Keratinocyte (primary cell): Measurements from ENCODE around the gene EEA1. TPM values are rescaled to one million over a fixed set of nuclear protein-coding genes. Genes with fewer than 3 reads are reported as not detected.

Experiments used
- DNase-seq: peaks from one replicate; pipeline ENCODE4 v3.0.0-alpha.2; 2011; ENCODE audit warnings: low read depth, missing footprints, low spot score
- FAIRE-seq: peaks from 2 replicates; lab custom pipeline; 2011; peaks lifted over from hg19 to GRCh38; lab: Jason Lieb, UNC
- H2AFZ ChIP-seq: 2 replicates; pipeline ENCODE4 v1.6.0; 2012; ENCODE audit warnings: low read length, control low read depth, inconsistent platforms; ENCODE audit not compliant: control insufficient read depth
- H3K27ac ChIP-seq: 2 replicates; pipeline ENCODE4 v1.5.1; 2011; ENCODE audit warnings: low read length; ENCODE audit not compliant: control insufficient read depth, insufficient read depth
- H3K27me3 ChIP-seq: 3 replicates; pipeline ENCODE4 v1.6.0; 2011; ENCODE audit warnings: low read length; ENCODE audit not compliant: control insufficient read depth, insufficient read depth; ENCODE audit errors: extremely low read depth
- H3K36me3 ChIP-seq, 2 experiments: 2 replicates in 1 of 2; 3 replicates in 1 of 2; pipeline ENCODE4 v1.5.1; 2011; ENCODE audit warnings: low read length in 2 of 2, mild to moderate bottlenecking in 1 of 2; ENCODE audit not compliant: control insufficient read depth in 2 of 2, insufficient read depth in 2 of 2; ENCODE audit errors: extremely low read depth in 1 of 2
- H3K4me1 ChIP-seq: 3 replicates; pipeline ENCODE4 v1.5.1; 2011; ENCODE audit warnings: low read length; ENCODE audit not compliant: control insufficient read depth, insufficient read depth; ENCODE audit errors: extremely low read depth
- H3K4me2 ChIP-seq: 3 replicates; pipeline ENCODE4 v1.6.0; 2011; ENCODE audit warnings: low read depth, low read length; ENCODE audit not compliant: control insufficient read depth, insufficient read depth; ENCODE audit errors: extremely low read depth
- H3K4me3 ChIP-seq, 3 experiments: fragments of 200-600 bp in 1 of 3; sonication (generic) in 1 of 3; 2 replicates in 2 of 3; 3 replicates in 1 of 3; pipeline ENCODE4 v1.5.1; 2011 to 2016; ENCODE audit warnings: low read length in 3 of 3, mild to moderate bottlenecking in 3 of 3, control low read depth in 2 of 3, inconsistent platforms in 1 of 3, low read depth in 1 of 3, mixed read lengths in 1 of 3, mixed run types in 1 of 3, moderate library complexity in 1 of 3; ENCODE audit not compliant: control insufficient read depth in 2 of 3, insufficient read depth in 2 of 3; ENCODE audit errors: extremely low read depth in 1 of 3
- H3K79me2 ChIP-seq: 2 replicates; pipeline ENCODE4 v1.6.0; 2012; ENCODE audit warnings: low read length; ENCODE audit not compliant: control insufficient read depth, insufficient read depth
- H3K9ac ChIP-seq: 3 replicates; pipeline ENCODE4 v1.6.0; 2011; ENCODE audit warnings: low read length; ENCODE audit not compliant: control insufficient read depth, insufficient read depth; ENCODE audit errors: extremely low read depth
- H3K9me1 ChIP-seq: 3 replicates; pipeline ENCODE4 v1.6.0; 2011; ENCODE audit warnings: low read length; ENCODE audit not compliant: control insufficient read depth, insufficient read depth; ENCODE audit errors: extremely low read depth
- H3K9me3 ChIP-seq: 2 replicates; pipeline ENCODE4 v1.5.1; 2012; ENCODE audit warnings: low read depth, low read length; ENCODE audit not compliant: control insufficient read depth
- H4K20me1 ChIP-seq: 3 replicates; pipeline ENCODE4 v1.6.0; 2011; ENCODE audit warnings: low read length; ENCODE audit not compliant: control insufficient read depth, insufficient read depth; ENCODE audit errors: extremely low read depth
- EZH2 ChIP-seq: IDR thresholded peaks from one replicate; pipeline ENCODE4 v1.6.1; 2012; ENCODE audit warnings: inconsistent platforms, mild to moderate bottlenecking, low read length, moderate library complexity
- dilution Hi-C: fragments of 300-500 bp; cut with MboI; formaldehyde crosslinking; loops from one replicate; pipeline ENCODE4 v1.7.0; 2020; ENCODE audit warnings: low sequenced_read_pairs; ENCODE audit not compliant: extremely low pct_ligation_motif_present
- polyA plus RNA-seq, 5 experiments: library from polyadenylated mRNA; depleted of rRNA in 3 of 5; stranded (reverse) in 3 of 5; stranded (forward) in 1 of 5; unstranded in 1 of 5; fragments of >200 nt; gene quantifications; 1 replicate in 1 of 5; 2 replicates in 3 of 5; 3 replicates in 1 of 5; pipeline versions ENCODE4 v1.2.1 to v1.2.3, GENCODE V29; 2011 to 2012; ENCODE audit warnings: missing spikeins in 2 of 5, low read depth in 1 of 5, low replicate concordance in 1 of 5
- TF ChIP-seq, protein P1 (sequence below), 3 experiments: IDR thresholded peaks in 1 of 3; conservative IDR thresholded peaks in 1 of 3; optimal IDR thresholded peaks in 1 of 3; 2 replicates in 2 of 3; 3 replicates in 1 of 3; pipeline versions ENCODE3 to v1.5.1; 2011; ENCODE audit warnings: low read length in 3 of 3, mild to moderate bottlenecking in 3 of 3, moderate library complexity in 2 of 3, control low read depth in 1 of 3, inconsistent platforms in 1 of 3; ENCODE audit not compliant: insufficient read depth in 2 of 3; ENCODE audit errors: extremely low read depth in 1 of 3

EEA1 gene
- polyA plus RNA-seq, 1 donor (not counting 4 experiments of a cell fraction or from before 2014, with no cell fraction given), result 14.3 TPM

DNA sequence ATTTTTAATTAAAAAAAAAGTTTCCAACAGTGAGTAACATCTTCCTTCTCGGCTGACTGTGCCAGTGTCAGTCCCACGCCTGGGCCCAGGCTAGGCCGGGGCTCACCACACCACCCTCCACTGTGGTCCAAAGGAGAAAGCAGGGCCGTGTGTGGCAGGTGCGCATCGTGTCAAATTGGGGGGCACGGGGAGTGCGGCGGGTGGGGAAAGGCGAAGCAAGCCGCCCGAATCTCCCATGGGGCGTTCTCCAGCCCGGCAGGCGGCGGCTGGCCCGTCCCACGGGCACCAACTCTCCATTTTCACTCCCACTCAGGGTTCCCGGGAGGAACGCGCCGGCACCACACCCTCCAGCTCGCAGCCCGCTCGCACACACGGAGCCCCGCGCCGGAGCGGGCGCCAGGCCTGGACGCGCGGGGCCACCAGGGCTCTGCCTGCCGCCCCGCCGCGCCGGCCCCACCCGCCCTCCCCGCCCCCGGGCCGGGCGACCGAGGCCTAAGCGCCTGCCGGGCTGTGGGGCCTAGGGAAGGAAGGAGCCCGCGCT is 604 bp downstream of the EEA1 start:
- peaks cover 44% of the 10 kb centered on the region for H3K79me2 ChIP-seq
- FAIRE-seq, result no peak

DNA sequence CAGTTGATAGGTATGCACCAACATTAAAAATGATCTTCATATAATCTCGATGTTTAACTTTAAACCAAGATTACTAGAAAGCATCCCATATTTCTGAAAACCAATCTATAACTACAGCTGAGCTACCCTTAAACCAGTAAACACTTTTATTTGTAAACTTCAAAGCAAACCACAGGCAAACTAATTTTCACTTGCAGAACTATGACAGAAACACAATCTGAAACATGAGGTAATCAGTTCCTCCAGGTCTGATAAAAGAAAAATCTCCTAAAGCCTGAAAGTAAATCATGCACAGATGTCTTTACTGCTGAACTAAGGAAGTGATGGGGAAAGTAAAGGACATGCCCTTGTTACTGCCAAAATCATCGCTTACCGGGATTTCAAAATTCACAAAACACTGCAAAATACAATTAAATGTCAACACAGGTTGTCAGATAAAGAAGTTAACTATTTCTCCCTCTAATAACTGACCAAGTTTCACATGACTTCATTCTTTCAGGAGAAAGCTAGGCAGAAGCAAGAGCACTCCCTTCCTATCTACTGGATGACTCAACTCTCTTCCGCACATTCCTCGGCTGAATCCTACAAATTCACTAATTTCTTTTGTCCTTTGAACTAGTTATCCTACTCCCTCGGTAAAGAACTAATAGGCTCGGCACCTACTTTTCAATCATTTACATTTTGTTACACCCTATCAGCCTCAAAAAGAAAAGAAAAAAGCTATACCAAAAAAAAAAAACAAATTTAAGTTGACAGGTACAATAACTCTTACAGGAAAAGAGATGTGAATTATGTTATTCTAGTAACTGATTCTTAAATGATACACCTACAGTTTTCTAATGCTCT is 1.4 kb downstream of the EEA1 start:
- Histone ChIP-seq H3K4me3 (peak overlapping the region; percentile 70 to 85 (median 75)), H3K4me2 (peak overlapping the region; percentile 89), H3K4me1 (peaks cover 27% of the 10 kb centered on the region), H3K9ac (peak overlapping the region; percentile 96), H3K9me3 (no peaks in the 10 kb centered on the region), H3K79me2 (peaks cover 48% of the 10 kb centered on the region), H3K36me3 (no peaks in the 10 kb centered on the region), H2AFZ (no peak overlapping the region), H3K9me1 (no peaks in the 10 kb centered on the region), H4K20me1 (no peaks in the 10 kb centered on the region), H3K27ac (peak overlapping the region; percentile 90), H3K27me3 (no peaks in the 10 kb centered on the region)
- DNase-seq, result no peak
- peak; percentile 75 for FAIRE-seq
- dilution Hi-C loops, result no loop called here
- no peak for TF ChIP-seq EZH2
- TF ChIP-seq, protein P1, sequence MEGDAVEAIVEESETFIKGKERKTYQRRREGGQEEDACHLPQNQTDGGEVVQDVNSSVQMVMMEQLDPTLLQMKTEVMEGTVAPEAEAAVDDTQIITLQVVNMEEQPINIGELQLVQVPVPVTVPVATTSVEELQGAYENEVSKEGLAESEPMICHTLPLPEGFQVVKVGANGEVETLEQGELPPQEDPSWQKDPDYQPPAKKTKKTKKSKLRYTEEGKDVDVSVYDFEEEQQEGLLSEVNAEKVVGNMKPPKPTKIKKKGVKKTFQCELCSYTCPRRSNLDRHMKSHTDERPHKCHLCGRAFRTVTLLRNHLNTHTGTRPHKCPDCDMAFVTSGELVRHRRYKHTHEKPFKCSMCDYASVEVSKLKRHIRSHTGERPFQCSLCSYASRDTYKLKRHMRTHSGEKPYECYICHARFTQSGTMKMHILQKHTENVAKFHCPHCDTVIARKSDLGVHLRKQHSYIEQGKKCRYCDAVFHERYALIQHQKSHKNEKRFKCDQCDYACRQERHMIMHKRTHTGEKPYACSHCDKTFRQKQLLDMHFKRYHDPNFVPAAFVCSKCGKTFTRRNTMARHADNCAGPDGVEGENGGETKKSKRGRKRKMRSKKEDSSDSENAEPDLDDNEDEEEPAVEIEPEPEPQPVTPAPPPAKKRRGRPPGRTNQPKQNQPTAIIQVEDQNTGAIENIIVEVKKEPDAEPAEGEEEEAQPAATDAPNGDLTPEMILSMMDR (optimal IDR thresholded peaks at IDR 0.05 in 1 of 3, IDR thresholded peaks at IDR 0.05 in 1 of 3, conservative IDR thresholded peaks at IDR 0.05 in 1 of 3; ENCODE audit: extremely low read depth in 1 of 3, insufficient read depth in 2 of 3, low read length in 3 of 3), result no peak

More for the DNA sequence above, 604 bp downstream of the EEA1 start:
- Histone ChIP-seq H3K9me3 (no peaks in the 10 kb centered on the region), H3K4me3 (peak overlapping the region; percentile 70 to 85 (median 75)), H3K9me1 (no peaks in the 10 kb centered on the region), H2AFZ (peak overlapping the region; percentile 55), H3K27me3 (no peaks in the 10 kb centered on the region), H3K4me1 (peaks cover 27% of the 10 kb centered on the region), H3K9ac (peak overlapping the region; percentile 96), H3K36me3 (no peaks in the 10 kb centered on the region), H3K4me2 (peak overlapping the region; percentile 89), H4K20me1 (no peaks in the 10 kb centered on the region), H3K27ac (peak overlapping the region; percentile 90)
- DNase-seq, result no peak
- dilution Hi-C loops, result no loop called here
- TF ChIP-seq EZH2, result no peak
- TF ChIP-seq, protein P1 (optimal IDR thresholded peaks at IDR 0.05 in 1 of 3, IDR thresholded peaks at IDR 0.05 in 1 of 3, conservative IDR thresholded peaks at IDR 0.05 in 1 of 3; ENCODE audit: extremely low read depth in 1 of 3, insufficient read depth in 2 of 3, low read length in 3 of 3), result no peak
